Neuronal stem cell (in vitro differentiated cells): ENCODE results near the gene PTPRQ.

Source experiments
- DNase-seq: peaks from one replicate; pipeline ENCODE4 v3.0.0-alpha.2; 2013; ENCODE audit warnings: low spot score
- H2AFZ ChIP-seq: one replicate; pipeline ENCODE4 v1.6.1; 2013; ENCODE audit warnings: mild to moderate bottlenecking, low read length, inconsistent platforms
- H2AK5ac ChIP-seq: 2 replicates; pipeline ENCODE4 v1.6.1; 2013; ENCODE audit warnings: low read depth, mild to moderate bottlenecking, inconsistent platforms, low read length, moderate library complexity, mixed read lengths
- H2BK120ac ChIP-seq: 2 replicates; pipeline ENCODE4 v1.6.1; 2013; ENCODE audit warnings: low read depth, mild to moderate bottlenecking, inconsistent platforms, low read length, moderate library complexity, mixed read lengths
- H2BK12ac ChIP-seq: one replicate; pipeline ENCODE4 v1.6.1; 2013; ENCODE audit warnings: low read length, inconsistent platforms
- H2BK15ac ChIP-seq: 2 replicates; pipeline ENCODE4 v1.6.1; 2013; ENCODE audit warnings: mild to moderate bottlenecking, low read length, inconsistent platforms, mixed read lengths
- H2BK5ac ChIP-seq: one replicate; pipeline ENCODE4 v1.6.1; 2013; ENCODE audit warnings: inconsistent platforms, mild to moderate bottlenecking, low read length, moderate library complexity
- H3K14ac ChIP-seq: one replicate; pipeline ENCODE4 v1.6.1; 2013; ENCODE audit warnings: low read length, inconsistent platforms
- H3K18ac ChIP-seq: 2 replicates; pipeline ENCODE4 v1.6.1; 2013; ENCODE audit warnings: low read length, inconsistent platforms
- H3K23ac ChIP-seq: 2 replicates; pipeline ENCODE4 v1.6.1; 2013; ENCODE audit warnings: low read depth, mild to moderate bottlenecking, mixed read lengths, low read length, inconsistent platforms; ENCODE audit not compliant: poor library complexity
- H3K27ac ChIP-seq: replicated peaks from 3 replicates; pipeline ENCODE4 v1.5.1; 2013; ENCODE audit warnings: low read length, inconsistent platforms
- H3K27me3 ChIP-seq, 3 experiments: 2 replicates each; pipeline ENCODE4 v1.6.1; 2013; ENCODE audit warnings: low read length in 3 of 3, mild to moderate bottlenecking in 2 of 3, inconsistent platforms in 1 of 3, low read depth in 1 of 3, mixed read lengths in 1 of 3, moderate library complexity in 1 of 3; ENCODE audit not compliant: control insufficient read depth in 3 of 3, insufficient read depth in 3 of 3
- H3K36me3 ChIP-seq, 2 donors: replicated peaks in 1 of 2; 2 replicates each; pipeline ENCODE4 v1.6.1; 2013; ENCODE audit warnings: low read length in 2 of 2; ENCODE audit not compliant: control insufficient read depth in 2 of 2, insufficient read depth in 2 of 2
- H3K4ac ChIP-seq: 2 replicates; pipeline ENCODE4 v1.6.1; 2013; ENCODE audit warnings: inconsistent platforms, mild to moderate bottlenecking, low read length, moderate library complexity
- H3K4me1 ChIP-seq, 2 donors: 1 replicate in 1 of 2; 2 replicates in 1 of 2; pipeline ENCODE4 v1.6.1; 2013; ENCODE audit warnings: low read length in 2 of 2, low read depth in 1 of 2; ENCODE audit not compliant: control insufficient read depth in 2 of 2, insufficient read depth in 1 of 2
- H3K4me2 ChIP-seq: one replicate; pipeline ENCODE4 v1.6.1; 2013; ENCODE audit warnings: mild to moderate bottlenecking, low read length, inconsistent platforms; ENCODE audit not compliant: insufficient read depth, poor library complexity, severe bottlenecking
- H3K4me3 ChIP-seq, 2 donors: 2 replicates each; pipeline ENCODE4 v1.5.1; 2013; ENCODE audit warnings: low read length in 2 of 2, mild to moderate bottlenecking in 2 of 2, inconsistent platforms in 1 of 2, moderate library complexity in 1 of 2
- H3K79me1 ChIP-seq: one replicate; pipeline ENCODE4 v1.6.1; 2013; ENCODE audit warnings: low read depth, mild to moderate bottlenecking, inconsistent platforms, low read length, moderate library complexity
- H3K9ac ChIP-seq: one replicate; pipeline ENCODE4 v1.6.1; 2013; ENCODE audit warnings: mild to moderate bottlenecking, low read depth, low read length, inconsistent platforms; ENCODE audit not compliant: poor library complexity
- H3K9me3 ChIP-seq, 2 donors: replicated peaks in 1 of 2; 2 replicates each; pipeline versions ENCODE3 to v1.6.1; 2013; ENCODE audit warnings: low read length in 2 of 2, mild to moderate bottlenecking in 2 of 2, inconsistent platforms in 1 of 2, low read depth in 1 of 2, mixed read lengths in 1 of 2, moderate library complexity in 1 of 2; ENCODE audit not compliant: control insufficient read depth in 2 of 2, insufficient read depth in 1 of 2
- H4K8ac ChIP-seq: one replicate; pipeline ENCODE4 v1.6.1; 2013; ENCODE audit warnings: low read depth, mild to moderate bottlenecking, inconsistent platforms, low read length, moderate library complexity
- H4K91ac ChIP-seq: one replicate; pipeline ENCODE4 v1.6.1; 2013; ENCODE audit warnings: low read length, low read depth, mild to moderate bottlenecking, inconsistent platforms; ENCODE audit not compliant: poor library complexity
- WGBS, 2 donors: extraction: QIAGEN DNeasy Blood & Tissue Kit; methylation state at CpG; one replicate each; pipeline ENCODE4 v1.1.7; 2013; ENCODE audit warnings: missing lambda C conversion rate in 2 of 2, mixed read lengths in 1 of 2; ENCODE audit not compliant: insufficient read length in 2 of 2, insufficient replicate concordance in 1 of 2; ENCODE audit errors: extremely low coverage in 2 of 2; 5-methylcytosine and 5-hydroxymethylcytosine counted together

Gene PTPRQ

DNA sequence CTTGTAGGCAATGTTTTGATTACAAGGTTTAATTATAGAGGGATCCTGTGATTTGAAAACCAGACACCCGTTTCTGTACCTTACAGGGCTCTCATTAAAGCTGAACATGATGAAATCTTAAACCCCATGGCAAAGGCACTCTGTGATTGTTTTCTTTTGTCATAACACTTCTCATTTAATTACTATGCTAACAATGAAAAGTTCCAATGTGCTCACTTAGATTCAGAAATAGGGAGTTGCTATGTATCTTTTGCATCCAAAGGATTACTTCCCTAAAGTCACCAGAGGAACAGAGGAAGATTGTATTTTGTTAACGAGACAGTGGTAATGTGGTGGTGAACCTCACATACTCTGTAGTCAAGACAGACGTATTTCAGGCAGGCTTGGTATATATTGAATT is 181.9 kb downstream of the PTPRQ start:
- Histone ChIP-seq H2BK120ac (no peak overlapping the region), H3K14ac (no peak overlapping the region), H2BK5ac (no peak overlapping the region), H2AFZ (no peak overlapping the region), H3K4me2 (no peak overlapping the region), H3K36me3 (no peaks in the 10 kb centered on the region), H3K9me3 (no peaks in the 10 kb centered on the region), H2BK12ac (no peak overlapping the region), H3K18ac (no peak overlapping the region), H2AK5ac (no peak overlapping the region), H3K23ac (no peak overlapping the region), H4K8ac (no peak overlapping the region), H3K4me1 (no peaks in the 10 kb centered on the region), H3K79me1 (no peaks in the 10 kb centered on the region), H3K9ac (no peak overlapping the region), H3K4ac (no peak overlapping the region), H3K27me3 (no peaks in the 10 kb centered on the region), H3K27ac (no peak overlapping the region), H2BK15ac (no peak overlapping the region), H3K4me3 (no peak overlapping the region), H4K91ac (no peak overlapping the region)
- no CpG with 5 or more reads among the region's 3 CpGs for WGBS, 2 donors
- DNase-seq: no peak

DNA sequence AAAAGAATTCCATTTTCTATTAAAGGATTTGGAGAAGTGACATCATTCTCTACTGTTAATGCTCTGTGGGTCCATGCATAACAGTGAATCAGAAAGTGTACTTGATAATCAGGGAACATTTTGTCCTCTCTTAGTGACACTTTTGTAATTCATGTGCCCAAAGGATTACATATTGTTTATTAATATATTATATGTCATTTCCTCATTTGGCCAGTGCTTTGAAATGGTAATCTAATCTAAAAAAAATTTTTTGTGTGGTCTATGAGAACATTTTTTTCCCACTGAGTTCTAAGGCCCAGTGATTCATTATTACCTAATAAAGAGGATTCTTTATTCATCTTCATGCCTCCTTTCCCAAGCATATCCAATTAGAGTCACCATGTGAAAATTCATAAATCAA is 183.7 kb downstream of the PTPRQ start:
- Histone ChIP-seq H4K8ac (no peak overlapping the region), H3K27ac (no peak overlapping the region), H3K79me1 (no peaks in the 10 kb centered on the region), H4K91ac (no peak overlapping the region), H3K4me2 (no peak overlapping the region), H3K4ac (no peak overlapping the region), H2AK5ac (no peak overlapping the region), H3K23ac (no peak overlapping the region), H2BK120ac (no peak overlapping the region), H3K4me3 (no peak overlapping the region), H2BK5ac (no peak overlapping the region), H2BK15ac (no peak overlapping the region), H3K4me1 (peaks cover 0 to 1% of the 10 kb centered on the region in 2 donors), H3K14ac (no peak overlapping the region), H2BK12ac (no peak overlapping the region), H3K9ac (no peak overlapping the region), H3K9me3 (no peaks in the 10 kb centered on the region), H3K36me3 (no peaks in the 10 kb centered on the region), H3K27me3 (no peaks in the 10 kb centered on the region), H2AFZ (no peak overlapping the region), H3K18ac (no peak overlapping the region)
- no peak for DNase-seq

DNA sequence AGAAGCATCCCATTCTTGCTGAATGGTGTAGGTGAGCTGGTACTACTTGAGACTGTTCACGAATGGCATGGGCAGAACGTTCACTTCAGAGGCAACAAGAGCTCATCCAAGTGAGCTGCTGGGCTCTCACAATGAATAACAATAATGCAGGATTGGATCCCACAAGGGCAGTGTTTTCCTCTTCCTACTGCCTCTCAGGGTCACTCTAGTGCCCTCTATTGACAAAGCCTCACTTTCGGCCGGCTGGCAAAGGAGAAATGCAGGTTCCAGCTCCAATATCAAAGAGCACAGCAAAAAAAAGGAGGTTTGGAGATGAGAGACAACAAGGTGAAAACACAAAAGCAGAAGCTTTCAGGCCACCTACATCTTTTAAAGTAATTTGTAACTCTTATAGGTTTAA is 188.8 kb downstream of the PTPRQ start:
- Histone ChIP-seq H3K4me3 (no peak overlapping the region), H2BK15ac (no peak overlapping the region), H3K27ac (no peak overlapping the region), H4K8ac (no peak overlapping the region), H3K79me1 (no peaks in the 10 kb centered on the region), H3K27me3 (peaks cover 0 to 5% (median 0%) of the 10 kb centered on the region in 3 experiments), H2AFZ (no peak overlapping the region), H2BK120ac (no peak overlapping the region), H4K91ac (no peak overlapping the region), H3K4me2 (no peak overlapping the region), H3K18ac (no peak overlapping the region), H3K14ac (no peak overlapping the region), H3K36me3 (no peaks in the 10 kb centered on the region), H3K4me1 (peaks cover 1 to 5% of the 10 kb centered on the region in 2 donors), H2BK12ac (no peak overlapping the region), H3K23ac (no peak overlapping the region), H3K9ac (no peak overlapping the region), H2AK5ac (no peak overlapping the region), H2BK5ac (no peak overlapping the region), H3K9me3 (no peaks in the 10 kb centered on the region), H3K4ac (no peak overlapping the region)
- no CpG with 5 or more reads among the region's 4 CpGs for WGBS, 2 donors
- peak; percentile 21 for DNase-seq

DNA sequence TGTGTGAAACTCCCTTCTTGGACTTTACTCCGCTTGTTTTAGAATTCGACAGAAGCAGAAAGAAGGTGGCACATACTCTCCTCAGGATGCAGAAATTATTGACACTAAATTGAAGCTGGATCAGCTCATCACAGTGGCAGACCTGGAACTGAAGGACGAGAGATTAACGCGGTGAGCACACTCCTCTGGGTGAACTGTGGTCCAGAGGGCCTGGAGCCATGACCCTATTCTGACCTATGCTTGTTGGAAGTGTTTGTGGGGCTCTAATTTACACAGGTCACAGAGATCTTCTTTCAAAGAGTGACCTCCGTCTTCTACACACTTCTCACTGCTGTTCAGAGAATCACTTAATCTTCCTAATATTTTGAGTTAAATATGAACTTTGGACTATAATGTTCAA is 190.9 kb downstream of the PTPRQ start:
- no peak overlapping the region for H2BK120ac ChIP-seq
- no peak overlapping the region for H3K4me3 ChIP-seq
- no peak overlapping the region for H2AFZ ChIP-seq
- H3K4ac ChIP-seq: no peak overlapping the region
- no peaks in the 10 kb centered on the region for H3K79me1 ChIP-seq
- no peak overlapping the region for H4K91ac ChIP-seq
- H3K4me1 ChIP-seq: peaks cover 1 to 5% of the 10 kb centered on the region in 2 donors
- no peak overlapping the region for H3K27ac ChIP-seq
- H3K9ac ChIP-seq: no peak overlapping the region
- no peak overlapping the region for H2BK5ac ChIP-seq
- H2BK12ac ChIP-seq: no peak overlapping the region
- H3K36me3 ChIP-seq: no peaks in the 10 kb centered on the region
- no peak overlapping the region for H3K14ac ChIP-seq
- H2AK5ac ChIP-seq: no peak overlapping the region
- H2BK15ac ChIP-seq: no peak overlapping the region
- H4K8ac ChIP-seq: no peak overlapping the region
- no peak overlapping the region for H3K4me2 ChIP-seq
- H3K18ac ChIP-seq: no peak overlapping the region
- no CpG with 5 or more reads among the region's 6 CpGs for WGBS, 2 donors
- no peaks in the 10 kb centered on the region for H3K9me3 ChIP-seq
- no peak overlapping the region for H3K23ac ChIP-seq
- no peak for DNase-seq
- peaks cover 0 to 5% (median 0%) of the 10 kb centered on the region in 3 experiments for H3K27me3 ChIP-seq
